Cardiac muscle cell (in vitro differentiated cells and primary cell): ENCODE measurements around the gene KMT2A. TPM values are rescaled to one million over a fixed set of nuclear protein-coding genes. Genes with fewer than 3 reads are reported as not detected.

ENCODE experiments used
- DNase-seq, 2 donors: peaks; one replicate each; pipeline versions ENCODE4 v3.0.0 to v3.0.0-alpha.2; 2010 to 2017; ENCODE audit warnings: low read depth in 1 of 2, low spot score in 1 of 2
- H3K27ac ChIP-seq: fragments of 200-600 bp; sonication (generic); 2 replicates; pipeline ENCODE4 v1.5.1; 2016
- H3K27me3 ChIP-seq: fragments of 200-600 bp; sonication (generic); 2 replicates; pipeline ENCODE4 v1.6.0; 2016; ENCODE audit warnings: control low read depth
- H3K36me3 ChIP-seq: fragments of 200-600 bp; sonication (generic); 2 replicates; pipeline ENCODE4 v1.5.1; 2016; ENCODE audit warnings: control low read depth
- H3K4me1 ChIP-seq: fragments of 200-600 bp; sonication (generic); 2 replicates; pipeline ENCODE4 v1.8.1; 2017; ENCODE audit warnings: low read depth, mild to moderate bottlenecking, mixed run types
- H3K4me3 ChIP-seq: fragments of 200-600 bp; sonication (generic); 2 replicates; pipeline ENCODE4 v1.5.1; 2016; ENCODE audit warnings: mild to moderate bottlenecking
- H3K9me3 ChIP-seq: fragments of 200-600 bp; sonication (generic); 2 replicates; pipeline ENCODE4 v1.5.1; 2017; ENCODE audit warnings: low read depth, mild to moderate bottlenecking, control low read depth
- polyA plus RNA-seq: library from polyadenylated mRNA; unstranded; fragments of >200 nt; fragmentation: Nextera tagmentation; extraction: Ambion mirVana; gene quantifications from 2 replicates; pipeline ENCODE4 v1.2.1, GENCODE V29; 2016
- total RNA-seq: library from RNA; depleted of rRNA; stranded (reverse); fragments of >200 nt; gene quantifications from 2 replicates; pipeline ENCODE4 v1.2.3, GENCODE V29; 2016
- TF ChIP-seq, protein P1 (sequence below): IDR thresholded peaks from 2 replicates; pipeline ENCODE4 v1.5.1; 2012; ENCODE audit warnings: low read depth, mild to moderate bottlenecking, low read length

Gene KMT2A
- total and polyA plus RNA-seq, 2 experiments from 2014 or later = 28.0 to 48.2 TPM

DNA sequence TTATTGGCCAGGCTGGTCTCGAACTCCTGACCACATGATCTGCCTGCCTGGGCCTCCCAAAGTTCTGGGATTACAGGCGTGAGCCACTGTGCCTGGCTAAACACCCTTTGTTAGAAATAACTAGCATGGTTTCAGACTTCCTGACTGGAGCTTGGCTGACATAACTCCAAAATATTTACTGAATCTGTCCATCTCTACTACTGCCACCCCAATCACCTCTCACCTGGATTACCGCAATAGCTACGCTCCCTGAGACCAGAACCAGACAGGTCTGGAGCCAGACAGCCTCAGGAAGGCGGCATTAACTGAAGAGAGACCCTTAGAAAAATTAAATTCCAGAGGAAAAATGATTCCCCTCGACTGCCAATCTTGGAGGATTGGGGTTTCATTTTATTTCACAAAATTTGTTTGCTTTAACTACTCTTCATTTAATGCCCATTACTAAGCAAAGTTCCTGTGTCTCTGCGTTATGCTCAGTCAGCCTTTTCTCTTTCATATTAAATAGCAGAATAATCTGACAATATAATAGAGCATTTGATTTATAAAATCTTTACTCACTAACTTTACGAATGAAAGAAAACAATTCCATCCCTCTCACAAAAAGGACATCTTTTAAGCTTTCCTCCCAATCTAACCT is 107.8 kb downstream of the KMT2A start:
- no peak overlapping the region for H3K27ac ChIP-seq
- TF ChIP-seq, protein P1, sequence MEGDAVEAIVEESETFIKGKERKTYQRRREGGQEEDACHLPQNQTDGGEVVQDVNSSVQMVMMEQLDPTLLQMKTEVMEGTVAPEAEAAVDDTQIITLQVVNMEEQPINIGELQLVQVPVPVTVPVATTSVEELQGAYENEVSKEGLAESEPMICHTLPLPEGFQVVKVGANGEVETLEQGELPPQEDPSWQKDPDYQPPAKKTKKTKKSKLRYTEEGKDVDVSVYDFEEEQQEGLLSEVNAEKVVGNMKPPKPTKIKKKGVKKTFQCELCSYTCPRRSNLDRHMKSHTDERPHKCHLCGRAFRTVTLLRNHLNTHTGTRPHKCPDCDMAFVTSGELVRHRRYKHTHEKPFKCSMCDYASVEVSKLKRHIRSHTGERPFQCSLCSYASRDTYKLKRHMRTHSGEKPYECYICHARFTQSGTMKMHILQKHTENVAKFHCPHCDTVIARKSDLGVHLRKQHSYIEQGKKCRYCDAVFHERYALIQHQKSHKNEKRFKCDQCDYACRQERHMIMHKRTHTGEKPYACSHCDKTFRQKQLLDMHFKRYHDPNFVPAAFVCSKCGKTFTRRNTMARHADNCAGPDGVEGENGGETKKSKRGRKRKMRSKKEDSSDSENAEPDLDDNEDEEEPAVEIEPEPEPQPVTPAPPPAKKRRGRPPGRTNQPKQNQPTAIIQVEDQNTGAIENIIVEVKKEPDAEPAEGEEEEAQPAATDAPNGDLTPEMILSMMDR = no peak
- H3K4me3 ChIP-seq = no peak overlapping the region
- no peaks in the 10 kb centered on the region for H3K27me3 ChIP-seq
- no peaks in the 10 kb centered on the region for H3K4me1 ChIP-seq
- H3K9me3 ChIP-seq = no peaks in the 10 kb centered on the region
- H3K36me3 ChIP-seq = peaks cover 9% of the 10 kb centered on the region
- DNase-seq = no peak

DNA sequence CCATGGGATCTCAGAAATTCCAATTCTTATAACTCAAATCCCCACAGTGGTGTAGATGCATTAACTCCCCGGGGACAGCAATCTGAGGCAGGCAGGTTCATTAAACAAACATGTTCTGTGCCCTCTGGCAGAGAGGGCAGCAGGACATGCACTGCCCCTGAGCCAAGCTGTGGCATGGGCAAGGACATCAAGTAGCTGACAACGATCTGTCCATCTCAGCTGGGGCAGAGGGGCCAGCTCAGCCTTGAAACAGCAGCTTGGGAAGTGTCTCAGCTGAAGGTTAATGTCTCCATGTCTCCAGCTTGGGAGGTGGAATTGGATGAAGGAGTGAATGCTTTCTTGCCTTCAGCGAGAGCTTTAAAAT is 108.3 kb downstream of the KMT2A start:
- TF ChIP-seq, protein P1 = no peak
- Histone ChIP-seq H3K4me1 (no peaks in the 10 kb centered on the region), H3K9me3 (no peaks in the 10 kb centered on the region), H3K4me3 (no peak overlapping the region), H3K36me3 (peaks cover 9% of the 10 kb centered on the region), H3K27me3 (no peaks in the 10 kb centered on the region), H3K27ac (no peak overlapping the region)
- no peak for DNase-seq

DNA sequence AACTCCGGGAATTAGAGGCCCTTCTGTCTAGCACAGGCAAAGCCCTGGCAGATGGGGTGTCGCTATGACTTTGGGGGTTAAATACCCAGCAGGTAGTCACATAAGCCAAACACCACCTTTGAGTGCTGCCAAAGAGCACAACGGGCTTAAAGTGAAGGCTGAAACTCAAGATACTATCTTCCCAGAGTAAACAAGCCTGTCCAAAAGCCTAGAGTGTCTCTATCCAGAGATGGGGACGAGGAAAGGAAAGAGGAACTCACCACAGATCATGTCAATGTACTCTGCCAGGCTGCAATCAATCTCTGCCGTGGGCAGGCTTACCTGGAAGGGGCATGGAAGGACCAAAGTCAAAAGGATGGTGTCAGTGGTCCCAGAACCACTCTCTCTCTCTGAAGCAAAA is 109.2 kb downstream of the KMT2A start:
- Histone ChIP-seq H3K4me1 (no peaks in the 10 kb centered on the region), H3K9me3 (no peaks in the 10 kb centered on the region), H3K27ac (no peak overlapping the region), H3K4me3 (no peak overlapping the region), H3K27me3 (no peaks in the 10 kb centered on the region), H3K36me3 (peaks cover 9% of the 10 kb centered on the region)
- DNase-seq = no peak
- TF ChIP-seq, protein P1 = no peak

DNA sequence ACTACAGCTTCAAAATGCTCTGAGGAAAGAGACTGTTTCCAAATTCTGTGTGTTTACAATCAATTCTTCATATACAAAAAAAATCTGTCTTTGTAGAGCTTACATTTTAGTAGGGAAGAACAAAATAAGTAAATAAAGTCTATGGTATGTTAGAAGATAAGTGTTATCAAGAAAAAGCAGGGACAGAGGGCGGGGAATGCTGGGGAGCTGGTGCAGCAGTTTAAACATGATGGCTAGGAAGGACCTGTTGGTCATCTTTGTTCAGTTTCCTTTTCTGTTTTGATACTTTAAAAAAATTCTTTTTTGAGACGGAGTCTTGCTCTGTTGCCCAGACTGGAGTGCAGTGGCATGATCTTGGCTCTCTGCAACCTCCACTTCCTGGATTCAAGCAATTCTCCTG is 110.8 kb downstream of the KMT2A start:
- TF ChIP-seq, protein P1 = no peak
- no peak for DNase-seq
- H3K36me3 ChIP-seq = peaks cover 19% of the 10 kb centered on the region
- no peaks in the 10 kb centered on the region for H3K4me1 ChIP-seq
- H3K9me3 ChIP-seq = no peaks in the 10 kb centered on the region
- H3K27me3 ChIP-seq = no peaks in the 10 kb centered on the region
- no peak overlapping the region for H3K4me3 ChIP-seq
- H3K27ac ChIP-seq = no peak overlapping the region

DNA sequence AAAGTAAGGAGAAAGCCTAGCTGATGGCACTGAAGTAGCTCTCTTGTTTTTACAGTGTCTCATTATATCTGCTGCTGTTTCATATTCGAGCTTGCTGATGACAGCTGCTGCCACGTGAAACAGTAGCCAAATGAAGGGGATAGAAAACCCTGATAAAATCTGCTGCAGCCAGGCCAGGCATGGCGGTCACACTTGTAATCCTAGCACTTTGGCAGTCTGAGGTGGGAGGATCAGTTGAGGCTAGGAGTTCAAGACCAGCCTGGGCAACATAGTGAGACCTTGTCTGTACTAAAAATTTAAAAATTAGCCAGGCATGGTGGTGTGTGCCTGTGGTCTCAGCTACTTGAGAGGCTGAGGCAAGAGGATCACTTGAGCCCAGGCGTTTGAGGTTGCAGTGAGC is 116.0 kb downstream of the KMT2A start:
- no peaks in the 10 kb centered on the region for H3K9me3 ChIP-seq
- no peak overlapping the region for H3K4me3 ChIP-seq
- no peak for DNase-seq
- TF ChIP-seq, protein P1 = no peak
- no peaks in the 10 kb centered on the region for H3K27me3 ChIP-seq
- H3K27ac ChIP-seq = no peak overlapping the region
- peaks cover 30% of the 10 kb centered on the region for H3K36me3 ChIP-seq
- no peaks in the 10 kb centered on the region for H3K4me1 ChIP-seq
